Thoracic aorta (tissue), 2 donors: Measurements from ENCODE around the gene F3. TPM values are rescaled to one million over a fixed set of nuclear protein-coding genes. Genes with fewer than 3 reads are reported as not detected.

Experiments
- ATAC-seq: fragments of 150-250 bp; one replicate; pipeline ENCODE4 v1.8.0; 2017; ENCODE audit warnings: low read depth; ENCODE audit not compliant: insufficient number of reproducible peaks, low FRiP score
- DNase-seq: peaks from one replicate; pipeline ENCODE4 v3.0.0-alpha.2; 2020; ENCODE audit warnings: low spot score
- H3K27ac ChIP-seq, 2 donors: fragments of 200-600 bp; sonication (generic); 1 replicate in 1 of 2; 2 replicates in 1 of 2; pipeline ENCODE4 v1.5.1; 2016; ENCODE audit warnings: mild to moderate bottlenecking in 2 of 2, moderate library complexity in 2 of 2
- H3K27me3 ChIP-seq: fragments of 200-600 bp; sonication (generic); replicated peaks from 2 replicates; pipeline ENCODE4 v1.6.0; 2016; ENCODE audit warnings: mild to moderate bottlenecking; ENCODE audit not compliant: insufficient read depth
- H3K36me3 ChIP-seq: fragments of 200-600 bp; sonication (generic); one replicate; pipeline ENCODE4 v1.5.1; 2016
- H3K4me1 ChIP-seq, 2 donors: fragments of 200-600 bp; sonication (generic); 1 replicate in 1 of 2; 2 replicates in 1 of 2; pipeline versions ENCODE4 v1.5.1 to v1.6.0; 2016; ENCODE audit warnings: low read depth in 2 of 2, mild to moderate bottlenecking in 1 of 2; ENCODE audit not compliant: control insufficient read depth in 1 of 2
- H3K4me3 ChIP-seq: fragments of 200-600 bp; sonication (generic); 2 replicates; pipeline ENCODE4 v1.5.1; 2016; ENCODE audit warnings: mild to moderate bottlenecking
- H3K9me3 ChIP-seq: fragments of 200-600 bp; sonication (generic); 2 replicates; pipeline ENCODE4 v1.5.1; 2016
- CTCF ChIP-seq: fragments of 200-600 bp; sonication (generic); IDR thresholded peaks from one replicate; pipeline ENCODE4 v1.5.1; 2019; ENCODE audit warnings: antibody characterized with exemption
- total RNA-seq, 2 donors: library from RNA; depleted of rRNA; stranded (reverse); fragments of >200 nt; gene quantifications; one replicate each; pipeline versions ENCODE4 v1.1.0 to v1.2.3, GENCODE V29; 2016

The F3 gene
- 10 to 100 TPM; 70.5 to 73.6 TPM for total RNA-seq

- Histone ChIP-seq H3K27me3 (no peaks in the 10 kb centered on the region), H3K27ac (peak within 1 kb of the TSS; percentile 76 to 87), H3K36me3 (no peaks in the 10 kb centered on the region), H3K4me1 (peaks cover 27 to 47% of the 10 kb centered on the region in 2 donors), H3K9me3 (no peaks in the 10 kb centered on the region), H3K4me3 (peak within 1 kb of the TSS; percentile 96)
- ATAC-seq = peak; percentile 79
- no peak for TF ChIP-seq CTCF
- DNase-seq = peak; percentile 67
These were observed at the start of gene F3 for GRCh38 chr1:94541246-94542087. F3 (minus strand) TSS chr1:94541759; CDS start chr1:94541636, 123 bp downstream.

- H3K27ac ChIP-seq = peak overlapping the region; percentile 51 to 56
- H3K36me3 ChIP-seq = no peaks in the 10 kb centered on the region
- no peak overlapping the region for H3K4me3 ChIP-seq
- DNase-seq (no peak), ATAC-seq (no peak)
- H3K27me3 ChIP-seq = no peaks in the 10 kb centered on the region
- H3K4me1 ChIP-seq = peaks cover 4 to 43% of the 10 kb centered on the region in 2 donors
- TF ChIP-seq CTCF = no peak
- no peaks in the 10 kb centered on the region for H3K9me3 ChIP-seq
These were observed 48.9 kb upstream of the F3 start for GRCh38 chr1:94590203-94591137.

- no peak for DNase-seq
- no peak for TF ChIP-seq CTCF
- Histone ChIP-seq H3K36me3 (no peaks in the 10 kb centered on the region), H3K4me3 (no peak overlapping the region), H3K27ac (peak overlapping the region; percentile 6 to 51), H3K4me1 (peaks cover 4 to 43% of the 10 kb centered on the region in 2 donors), H3K27me3 (no peaks in the 10 kb centered on the region), H3K9me3 (no peaks in the 10 kb centered on the region)
- ATAC-seq = no peak
These were observed 48.2 kb upstream of the F3 start for GRCh38 chr1:94589728-94590127.

GRCh38 chr1:94582565-94582964, 41.0 kb upstream of the F3 start:
- no peaks in the 10 kb centered on the region for H3K36me3 ChIP-seq
- TF ChIP-seq CTCF = no peak
- ATAC-seq (no peak), DNase-seq (no peak)
- H3K4me1 ChIP-seq = peaks cover 12 to 52% of the 10 kb centered on the region in 2 donors
- H3K27me3 ChIP-seq = no peaks in the 10 kb centered on the region
- no peak overlapping the region for H3K27ac ChIP-seq
- no peak overlapping the region for H3K4me3 ChIP-seq
- H3K9me3 ChIP-seq = no peaks in the 10 kb centered on the region
